Measurements from ENCODE around the gene RB1.

The RB1 gene

GRCh38 chr13:48500652-48501197 is 197.2 kb downstream of the RB1 start:
- DNase-seq = peak; percentile 48

GRCh38 chr13:48501705-48502104 is 198.2 kb downstream of the RB1 start:
- DNase-seq = no peak

- no peak for DNase-seq
Observed at GRCh38 chr13:48502601-48503319, 199.2 kb downstream of the RB1 start.

DNA sequence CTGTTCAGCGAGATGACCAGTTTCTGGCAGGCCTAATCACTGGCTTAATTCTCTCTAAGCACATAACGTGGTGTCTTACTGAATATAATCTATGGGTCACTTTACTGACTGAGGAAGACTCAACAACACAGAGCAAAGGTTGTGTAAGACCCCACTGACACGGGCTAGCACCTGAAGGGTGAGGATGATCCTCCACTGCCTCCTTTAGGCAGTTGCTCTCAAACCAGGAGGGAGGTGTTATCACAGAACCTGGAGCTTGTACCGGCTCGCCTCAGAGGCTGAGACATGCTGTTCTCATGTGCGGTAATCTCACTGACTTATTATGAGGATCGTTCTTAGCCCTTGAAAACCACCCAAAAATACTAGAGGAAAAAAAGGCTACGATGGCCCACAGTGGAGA is 201.1 kb downstream of the RB1 start:
- no peak for DNase-seq

- DNase-seq = no peak
Observed at GRCh38 chr13:48505012-48505411, 201.5 kb downstream of the RB1 start.

GRCh38 chr13:48505597-48506091 is 202.1 kb downstream of the RB1 start:
- peak; percentile 49 for DNase-seq

GRCh38 chr13:48506092-48506701 is 202.6 kb downstream of the RB1 start:
- no peak for DNase-seq

GRCh38 chr13:48507021-48507420 is 203.5 kb downstream of the RB1 start:
- no peak for DNase-seq

GRCh38 chr13:48508011-48508410 is 204.5 kb downstream of the RB1 start:
- DNase-seq = no peak

DNA sequence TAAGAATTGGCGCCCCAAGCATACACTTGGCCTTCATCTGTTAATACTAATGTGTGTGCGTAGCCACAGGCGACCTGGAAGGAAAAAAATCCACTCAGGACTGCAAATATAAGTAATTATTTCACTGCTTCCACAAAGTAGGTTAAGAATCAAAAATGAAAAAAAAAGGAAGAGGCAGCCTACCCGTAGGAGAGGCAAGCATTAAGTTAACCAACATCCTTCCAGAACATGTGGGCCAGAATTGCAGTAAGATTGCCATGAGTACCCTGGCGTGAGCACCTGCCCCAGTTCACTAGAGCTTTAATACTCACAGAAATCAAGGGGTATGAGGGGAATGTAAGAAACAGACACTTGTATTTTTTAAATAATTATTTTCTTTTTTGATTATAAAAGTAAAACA is 207.1 kb downstream of the RB1 start:
- DNase-seq = no peak

DNA sequence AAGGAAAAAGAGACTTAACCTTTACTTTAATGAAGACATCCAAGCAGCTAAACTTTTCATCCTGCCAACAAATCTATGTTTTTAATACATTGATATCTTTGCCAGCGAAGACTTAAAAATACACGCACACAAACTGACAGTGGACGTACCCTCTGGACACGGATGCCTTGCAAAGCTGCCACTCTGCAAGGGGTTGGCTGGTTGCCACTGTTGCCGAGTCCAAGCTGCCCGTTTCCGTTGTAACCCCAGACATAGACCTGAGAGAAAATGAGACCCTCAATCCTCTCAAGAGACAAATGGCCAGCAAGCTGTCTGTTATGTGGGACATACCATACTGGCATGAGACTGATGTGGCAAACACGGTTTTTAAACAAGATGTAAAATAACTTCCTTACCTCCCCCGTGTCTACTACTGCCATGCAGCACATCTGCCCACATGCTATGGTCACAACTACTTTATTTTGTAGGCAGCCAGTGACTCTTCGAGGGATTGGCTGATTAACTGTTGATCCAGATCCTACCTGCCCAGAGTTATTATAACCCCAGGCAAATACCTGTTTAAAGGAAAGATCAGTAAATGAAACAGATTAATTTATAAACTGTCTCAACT is 208.2 kb downstream of the RB1 start:
- no peak for DNase-seq

DNA sequence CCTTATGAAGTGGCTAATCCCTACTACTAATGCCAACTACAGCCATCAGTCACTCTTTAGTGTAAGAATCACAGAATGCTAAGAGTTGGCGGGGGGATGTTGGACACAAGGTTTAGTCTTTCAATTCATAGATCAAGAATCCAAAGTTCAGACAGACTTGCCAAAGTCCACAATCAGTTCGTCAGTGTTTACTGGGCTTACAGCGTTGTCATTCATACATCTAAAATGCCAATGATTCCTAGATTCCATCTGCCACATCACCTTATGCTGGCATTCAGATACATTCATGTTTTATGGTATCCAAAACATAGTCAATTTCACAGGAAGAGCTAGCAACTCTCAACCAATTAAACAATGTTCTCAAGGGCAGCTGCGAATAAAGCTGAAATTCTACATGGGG is 211.2 kb downstream of the RB1 start:
- DNase-seq = no peak

GRCh38 chr13:48515732-48516131 is 212.2 kb downstream of the RB1 start:
- DNase-seq = no peak

GRCh38 chr13:48518083-48518482 is 214.5 kb downstream of the RB1 start:
- DNase-seq = no peak

DNA sequence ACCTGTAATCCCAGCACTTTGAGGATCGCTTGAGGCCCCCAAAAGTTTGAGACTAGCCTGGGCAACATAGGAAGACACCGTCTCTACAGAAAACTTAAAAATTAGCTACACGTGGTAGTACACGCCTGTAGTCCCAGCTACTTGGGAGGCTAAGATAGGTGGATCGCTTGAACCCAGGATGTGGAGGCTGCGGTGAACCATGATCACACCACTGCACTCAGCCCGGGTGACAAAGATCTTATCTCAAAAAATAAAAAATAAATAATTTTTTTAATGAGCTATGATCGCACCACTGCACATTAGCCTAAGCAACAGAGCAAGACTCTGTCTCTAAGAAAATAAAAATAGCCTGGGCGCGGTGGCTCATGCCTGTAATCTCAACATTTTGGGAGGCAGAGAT is 222.7 kb downstream of the RB1 start:
- DNase-seq = no peak

- DNase-seq = no peak
Observed at GRCh38 chr13:48527955-48528354, 224.4 kb downstream of the RB1 start.

GRCh38 chr13:48528720-48529119 is 225.2 kb downstream of the RB1 start:
- no peak for DNase-seq

DNA sequence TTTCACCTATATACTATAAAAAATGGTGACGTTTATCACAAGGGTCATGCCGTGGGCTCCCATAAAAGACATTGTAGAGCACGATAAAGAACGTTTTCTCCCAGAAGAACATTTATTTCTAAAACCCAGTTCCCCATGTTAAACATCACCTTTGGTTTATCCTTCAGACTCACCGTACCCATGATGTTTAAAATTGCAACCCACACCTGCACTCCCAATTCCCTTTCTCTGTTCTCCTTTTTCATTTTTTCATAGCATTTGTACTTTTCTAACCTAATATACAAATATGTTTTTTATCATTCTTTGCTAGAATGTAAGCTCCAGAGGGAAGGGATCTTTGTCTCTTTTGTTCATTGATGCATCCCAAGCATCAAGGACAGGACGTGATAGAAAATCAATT is 227.3 kb downstream of the RB1 start:
- DNase-seq = no peak
